Keratinocyte (primary cell): Measurements from ENCODE around the gene F8A1. TPM values are rescaled to one million over a fixed set of nuclear protein-coding genes. Genes with fewer than 3 reads are reported as not detected.
A peak's percentile ranks its signal among the peaks of the same experiment; 100 is the strongest.
"Not testable (repeated sequence)": the region's sequence is repeated elsewhere in the genome, so short reads cannot be mapped to it uniquely, and the experiment has no call there.

Experiments used
- DNase-seq: peaks from one replicate; pipeline ENCODE4 v3.0.0-alpha.2; 2011; ENCODE audit warnings: low read depth, missing footprints, low spot score
- FAIRE-seq: peaks from 2 replicates; lab custom pipeline; 2011; peaks lifted over from hg19 to GRCh38; lab: Jason Lieb, UNC
- H2AFZ ChIP-seq: 2 replicates; pipeline ENCODE4 v1.6.0; 2012; ENCODE audit warnings: low read length, control low read depth, inconsistent platforms; ENCODE audit not compliant: control insufficient read depth
- H3K27ac ChIP-seq: 2 replicates; pipeline ENCODE4 v1.5.1; 2011; ENCODE audit warnings: low read length; ENCODE audit not compliant: control insufficient read depth, insufficient read depth
- H3K27me3 ChIP-seq: 3 replicates; pipeline ENCODE4 v1.6.0; 2011; ENCODE audit warnings: low read length; ENCODE audit not compliant: control insufficient read depth, insufficient read depth; ENCODE audit errors: extremely low read depth
- H3K36me3 ChIP-seq, 2 experiments: 2 replicates in 1 of 2; 3 replicates in 1 of 2; pipeline ENCODE4 v1.5.1; 2011; ENCODE audit warnings: low read length in 2 of 2, mild to moderate bottlenecking in 1 of 2; ENCODE audit not compliant: control insufficient read depth in 2 of 2, insufficient read depth in 2 of 2; ENCODE audit errors: extremely low read depth in 1 of 2
- H3K4me1 ChIP-seq: 3 replicates; pipeline ENCODE4 v1.5.1; 2011; ENCODE audit warnings: low read length; ENCODE audit not compliant: control insufficient read depth, insufficient read depth; ENCODE audit errors: extremely low read depth
- H3K4me2 ChIP-seq: 3 replicates; pipeline ENCODE4 v1.6.0; 2011; ENCODE audit warnings: low read depth, low read length; ENCODE audit not compliant: control insufficient read depth, insufficient read depth; ENCODE audit errors: extremely low read depth
- H3K4me3 ChIP-seq, 3 experiments: fragments of 200-600 bp in 1 of 3; sonication (generic) in 1 of 3; 2 replicates in 2 of 3; 3 replicates in 1 of 3; pipeline ENCODE4 v1.5.1; 2011 to 2016; ENCODE audit warnings: low read length in 3 of 3, mild to moderate bottlenecking in 3 of 3, control low read depth in 2 of 3, inconsistent platforms in 1 of 3, low read depth in 1 of 3, mixed read lengths in 1 of 3, mixed run types in 1 of 3, moderate library complexity in 1 of 3; ENCODE audit not compliant: control insufficient read depth in 2 of 3, insufficient read depth in 2 of 3; ENCODE audit errors: extremely low read depth in 1 of 3
- H3K79me2 ChIP-seq: 2 replicates; pipeline ENCODE4 v1.6.0; 2012; ENCODE audit warnings: low read length; ENCODE audit not compliant: control insufficient read depth, insufficient read depth
- H3K9ac ChIP-seq: 3 replicates; pipeline ENCODE4 v1.6.0; 2011; ENCODE audit warnings: low read length; ENCODE audit not compliant: control insufficient read depth, insufficient read depth; ENCODE audit errors: extremely low read depth
- H3K9me1 ChIP-seq: 3 replicates; pipeline ENCODE4 v1.6.0; 2011; ENCODE audit warnings: low read length; ENCODE audit not compliant: control insufficient read depth, insufficient read depth; ENCODE audit errors: extremely low read depth
- H3K9me3 ChIP-seq: 2 replicates; pipeline ENCODE4 v1.5.1; 2012; ENCODE audit warnings: low read depth, low read length; ENCODE audit not compliant: control insufficient read depth
- H4K20me1 ChIP-seq: 3 replicates; pipeline ENCODE4 v1.6.0; 2011; ENCODE audit warnings: low read length; ENCODE audit not compliant: control insufficient read depth, insufficient read depth; ENCODE audit errors: extremely low read depth
- EZH2 ChIP-seq: IDR thresholded peaks from one replicate; pipeline ENCODE4 v1.6.1; 2012; ENCODE audit warnings: inconsistent platforms, mild to moderate bottlenecking, low read length, moderate library complexity
- dilution Hi-C: fragments of 300-500 bp; cut with MboI; formaldehyde crosslinking; loops from one replicate; pipeline ENCODE4 v1.7.0; 2020; ENCODE audit warnings: low sequenced_read_pairs; ENCODE audit not compliant: extremely low pct_ligation_motif_present
- polyA plus RNA-seq, 5 experiments: library from polyadenylated mRNA; depleted of rRNA in 3 of 5; stranded (reverse) in 3 of 5; stranded (forward) in 1 of 5; unstranded in 1 of 5; fragments of >200 nt; gene quantifications; 1 replicate in 1 of 5; 2 replicates in 3 of 5; 3 replicates in 1 of 5; pipeline versions ENCODE4 v1.2.1 to v1.2.3, GENCODE V29; 2011 to 2012; ENCODE audit warnings: missing spikeins in 2 of 5, low read depth in 1 of 5, low replicate concordance in 1 of 5
- TF ChIP-seq, protein P1 (sequence below), 3 experiments: IDR thresholded peaks in 1 of 3; conservative IDR thresholded peaks in 1 of 3; optimal IDR thresholded peaks in 1 of 3; 2 replicates in 2 of 3; 3 replicates in 1 of 3; pipeline versions ENCODE3 to v1.5.1; 2011; ENCODE audit warnings: low read length in 3 of 3, mild to moderate bottlenecking in 3 of 3, moderate library complexity in 2 of 3, control low read depth in 1 of 3, inconsistent platforms in 1 of 3; ENCODE audit not compliant: insufficient read depth in 2 of 3; ENCODE audit errors: extremely low read depth in 1 of 3

The F8A1 gene
- polyA plus RNA-seq, 1 donor (not counting 4 experiments of a cell fraction or from before 2014, with no cell fraction given), result 3.5 TPM

DNA sequence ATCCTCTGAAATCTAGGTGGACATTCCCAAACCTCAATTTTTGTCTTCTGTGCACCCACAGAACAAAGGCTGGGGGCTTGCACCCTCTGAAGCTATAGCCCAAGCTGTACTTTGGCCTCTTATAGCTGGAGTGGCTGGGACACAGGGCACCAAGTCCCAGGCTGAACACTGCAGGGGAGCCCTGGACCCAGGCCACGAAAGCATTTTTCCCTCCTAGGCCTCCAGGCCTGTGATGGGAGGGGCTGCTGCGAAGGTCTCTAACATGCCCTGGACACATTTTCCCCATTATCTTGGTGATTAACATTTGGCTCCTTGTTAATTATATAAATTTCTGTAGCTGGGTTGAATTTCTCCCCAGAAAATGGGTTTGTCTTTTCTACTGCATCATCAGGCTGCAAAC is 27.9 kb downstream of the F8A1 start:
- H3K4me2 ChIP-seq, result no peak overlapping the region
- H3K4me3 ChIP-seq, result no peak overlapping the region
- no peak for TF ChIP-seq EZH2
- TF ChIP-seq, protein P1, sequence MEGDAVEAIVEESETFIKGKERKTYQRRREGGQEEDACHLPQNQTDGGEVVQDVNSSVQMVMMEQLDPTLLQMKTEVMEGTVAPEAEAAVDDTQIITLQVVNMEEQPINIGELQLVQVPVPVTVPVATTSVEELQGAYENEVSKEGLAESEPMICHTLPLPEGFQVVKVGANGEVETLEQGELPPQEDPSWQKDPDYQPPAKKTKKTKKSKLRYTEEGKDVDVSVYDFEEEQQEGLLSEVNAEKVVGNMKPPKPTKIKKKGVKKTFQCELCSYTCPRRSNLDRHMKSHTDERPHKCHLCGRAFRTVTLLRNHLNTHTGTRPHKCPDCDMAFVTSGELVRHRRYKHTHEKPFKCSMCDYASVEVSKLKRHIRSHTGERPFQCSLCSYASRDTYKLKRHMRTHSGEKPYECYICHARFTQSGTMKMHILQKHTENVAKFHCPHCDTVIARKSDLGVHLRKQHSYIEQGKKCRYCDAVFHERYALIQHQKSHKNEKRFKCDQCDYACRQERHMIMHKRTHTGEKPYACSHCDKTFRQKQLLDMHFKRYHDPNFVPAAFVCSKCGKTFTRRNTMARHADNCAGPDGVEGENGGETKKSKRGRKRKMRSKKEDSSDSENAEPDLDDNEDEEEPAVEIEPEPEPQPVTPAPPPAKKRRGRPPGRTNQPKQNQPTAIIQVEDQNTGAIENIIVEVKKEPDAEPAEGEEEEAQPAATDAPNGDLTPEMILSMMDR (optimal IDR thresholded peaks at IDR 0.05 in 1 of 3, IDR thresholded peaks at IDR 0.05 in 1 of 3, conservative IDR thresholded peaks at IDR 0.05 in 1 of 3; ENCODE audit: extremely low read depth in 1 of 3, insufficient read depth in 2 of 3, low read length in 3 of 3), result no peak
- no peaks in the 10 kb centered on the region for H3K4me1 ChIP-seq
- no peaks in the 10 kb centered on the region for H3K9me3 ChIP-seq
- dilution Hi-C loops, result no loop called here
- no peak for DNase-seq
- no peaks in the 10 kb centered on the region for H3K36me3 ChIP-seq
- no peak for FAIRE-seq
- no peak overlapping the region for H2AFZ ChIP-seq
- no peaks in the 10 kb centered on the region for H3K9me1 ChIP-seq
- H3K9ac ChIP-seq, result no peak overlapping the region
- no peak overlapping the region for H3K27ac ChIP-seq
- H4K20me1 ChIP-seq, result no peaks in the 10 kb centered on the region
- H3K27me3 ChIP-seq, result no peaks in the 10 kb centered on the region
- no peaks in the 10 kb centered on the region for H3K79me2 ChIP-seq

DNA sequence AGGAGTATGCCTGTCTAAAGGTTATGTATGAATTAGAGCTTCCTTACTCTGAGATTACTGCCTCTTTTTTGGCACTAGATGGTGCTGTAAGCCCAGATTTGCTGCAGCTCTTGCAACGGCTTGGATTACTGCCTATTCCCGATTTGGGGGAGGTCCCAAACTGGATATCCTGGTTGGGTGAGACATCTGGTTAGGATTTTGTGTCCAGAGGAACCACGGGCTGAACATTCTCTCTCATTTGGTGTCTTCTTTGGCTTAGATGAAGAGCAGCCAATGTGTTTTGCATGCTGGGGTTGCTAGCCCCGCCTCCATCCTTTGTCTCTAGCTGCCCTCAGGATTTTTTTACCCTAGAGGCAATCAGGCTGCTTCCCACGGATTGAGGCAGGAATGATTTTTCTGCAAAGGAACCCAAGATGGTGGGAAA is 31.9 kb downstream of the F8A1 start:
- Histone ChIP-seq H2AFZ (peak overlapping the region; percentile 17), H3K4me1 (no peaks in the 10 kb centered on the region), H3K27ac (no peak overlapping the region), H3K36me3 (no peaks in the 10 kb centered on the region), H4K20me1 (no peaks in the 10 kb centered on the region), H3K27me3 (no peaks in the 10 kb centered on the region), H3K9me1 (no peaks in the 10 kb centered on the region), H3K9me3 (no peaks in the 10 kb centered on the region), H3K4me2 (peak overlapping the region; percentile 50), H3K79me2 (no peaks in the 10 kb centered on the region), H3K4me3 (no peak overlapping the region), H3K9ac (no peak overlapping the region)
- DNase-seq (peak; percentile 7), FAIRE-seq (peak; percentile 13)
- dilution Hi-C loops, result no loop called here
- TF ChIP-seq EZH2, result no peak
- TF ChIP-seq, protein P1 (optimal IDR thresholded peaks at IDR 0.05 in 1 of 3, IDR thresholded peaks at IDR 0.05 in 1 of 3, conservative IDR thresholded peaks at IDR 0.05 in 1 of 3; ENCODE audit: extremely low read depth in 1 of 3, insufficient read depth in 2 of 3, low read length in 3 of 3), result peak; percentile 58 to 62 (median 60)

DNA sequence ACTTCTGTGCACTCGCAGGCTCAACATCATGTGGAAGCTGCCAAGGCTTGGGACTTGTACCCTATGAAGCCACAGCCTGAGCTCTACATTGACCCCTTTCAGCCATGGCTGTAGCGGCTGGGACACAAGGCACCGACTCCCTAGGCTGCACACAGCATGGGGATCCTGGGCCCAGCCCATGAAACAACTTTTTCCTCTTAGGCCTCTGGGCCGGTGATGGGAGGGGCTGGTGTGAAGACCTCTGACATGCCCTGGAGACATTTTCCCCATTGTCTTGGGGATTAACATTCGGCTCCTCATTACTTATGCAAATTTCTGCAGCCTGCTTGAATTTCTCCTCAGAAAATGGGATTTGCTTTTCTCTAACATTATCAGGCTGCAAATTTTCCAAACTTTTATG is 38.6 kb downstream of the F8A1 start:
- H3K4me2 ChIP-seq, H3K27ac ChIP-seq, H3K4me3 ChIP-seq, H3K79me2 ChIP-seq, H2AFZ ChIP-seq, H3K4me1 ChIP-seq, DNase-seq, H3K36me3 ChIP-seq, H3K9ac ChIP-seq, FAIRE-seq, dilution Hi-C loops, H3K27me3 ChIP-seq, H3K9me1 ChIP-seq, H4K20me1 ChIP-seq, H3K9me3 ChIP-seq: not testable (repeated sequence)
